Smooth muscle cell (in vitro differentiated cells): Measurements from ENCODE around the gene DYNLT2B. TPM values are rescaled to one million over a fixed set of nuclear protein-coding genes. Genes with fewer than 3 reads are reported as not detected.
"Not testable (repeated sequence)": the region's sequence is repeated elsewhere in the genome, so short reads cannot be mapped to it uniquely, and the experiment has no call there.

Source experiments
- DNase-seq: peaks from one replicate; lab custom pipeline; 2025; ENCODE audit not compliant: unreplicated experiment; lab: John Stamatoyannopoulos, UW
- H2AFZ ChIP-seq: fragments of 200-600 bp; sonication (generic); 2 replicates; pipeline ENCODE4 v1.6.0; 2016; ENCODE audit warnings: antibody characterized with exemption, low read depth, mild to moderate bottlenecking
- H3F3A ChIP-seq: fragments of 200-600 bp; sonication (generic); 2 replicates; pipeline ENCODE4 v1.6.0; 2017; ENCODE audit warnings: antibody characterized with exemption, low read depth
- H3K27ac ChIP-seq: fragments of 200-600 bp; sonication (generic); 2 replicates; pipeline ENCODE4 v1.5.1; 2016; ENCODE audit warnings: low read depth, mild to moderate bottlenecking
- H3K27me3 ChIP-seq: fragments of 200-600 bp; sonication (generic); 2 replicates; pipeline ENCODE4 v1.6.1; 2016; ENCODE audit warnings: low read depth, mild to moderate bottlenecking
- H3K36me3 ChIP-seq: fragments of 200-600 bp; sonication (generic); 2 replicates; pipeline ENCODE4 v1.5.1; 2016; ENCODE audit warnings: low read depth
- H3K4me1 ChIP-seq: fragments of 200-600 bp; sonication (generic); 2 replicates; pipeline ENCODE4 v1.5.1; 2016; ENCODE audit warnings: low read depth
- H3K4me2 ChIP-seq: fragments of 200-600 bp; sonication (generic); 2 replicates; pipeline ENCODE4 v1.6.0; 2016; ENCODE audit warnings: mild to moderate bottlenecking
- H3K4me3 ChIP-seq: fragments of 200-600 bp; sonication (generic); 2 replicates; pipeline ENCODE4 v1.5.1; 2016; ENCODE audit warnings: mild to moderate bottlenecking
- H3K79me2 ChIP-seq: fragments of 200-600 bp; sonication (generic); 2 replicates; pipeline ENCODE4 v1.6.0; 2016; ENCODE audit warnings: low read depth, mild to moderate bottlenecking
- H3K9ac ChIP-seq: fragments of 200-600 bp; sonication (generic); 2 replicates; pipeline ENCODE4 v1.6.0; 2016; ENCODE audit warnings: low read depth
- H3K9me3 ChIP-seq: fragments of 200-600 bp; sonication (generic); replicated peaks from 2 replicates; pipeline ENCODE4 v1.5.1; 2016; ENCODE audit warnings: low read depth
- H4K20me1 ChIP-seq: fragments of 200-600 bp; sonication (generic); 2 replicates; pipeline ENCODE4 v1.6.0; 2016; ENCODE audit warnings: low read depth
- WGBS: methylation state at CpG from one replicate; pipeline ENCODE4 v1.1.7; 2016; ENCODE audit warnings: low lambda C conversion rate; 5-methylcytosine and 5-hydroxymethylcytosine counted together
- polyA plus RNA-seq: library from polyadenylated mRNA; unstranded; fragments of >200 nt; fragmentation: Nextera tagmentation; extraction: Ambion mirVana; gene quantifications from 2 replicates; pipeline ENCODE4 v1.2.1, GENCODE V29; 2016
- total RNA-seq: library from RNA; depleted of rRNA; stranded (reverse); fragments of >200 nt; gene quantifications from 2 replicates; pipeline ENCODE4 v1.2.3, GENCODE V29; 2014
- TF ChIP-seq, protein P1 (sequence below): fragments of 200-600 bp; sonication (generic); IDR thresholded peaks from 2 replicates; pipeline ENCODE4 v1.5.1; 2017; ENCODE audit warnings: borderline replicate concordance, mild to moderate bottlenecking, antibody characterized with exemption; ENCODE audit not compliant: insufficient read depth, poor library complexity, severe bottlenecking

DYNLT2B gene
- total and polyA plus RNA-seq, 2 experiments from 2014 or later = 22.8 to 24.5 TPM

- DNase-seq = no peak
- no peaks in the 10 kb centered on the region for H3K27me3 ChIP-seq
- WGBS = 77% methylated on average over 6 of the region's 6 CpGs
- H3F3A ChIP-seq = no peaks in the 10 kb centered on the region
- peaks cover 21% of the 10 kb centered on the region for H3K36me3 ChIP-seq
- no peak overlapping the region for H3K9ac ChIP-seq
- no peaks in the 10 kb centered on the region for H3K9me3 ChIP-seq
- H3K27ac ChIP-seq = no peak overlapping the region
- H3K4me3 ChIP-seq = no peak overlapping the region
- H3K79me2 ChIP-seq = no peaks in the 10 kb centered on the region
- TF ChIP-seq, protein P1, sequence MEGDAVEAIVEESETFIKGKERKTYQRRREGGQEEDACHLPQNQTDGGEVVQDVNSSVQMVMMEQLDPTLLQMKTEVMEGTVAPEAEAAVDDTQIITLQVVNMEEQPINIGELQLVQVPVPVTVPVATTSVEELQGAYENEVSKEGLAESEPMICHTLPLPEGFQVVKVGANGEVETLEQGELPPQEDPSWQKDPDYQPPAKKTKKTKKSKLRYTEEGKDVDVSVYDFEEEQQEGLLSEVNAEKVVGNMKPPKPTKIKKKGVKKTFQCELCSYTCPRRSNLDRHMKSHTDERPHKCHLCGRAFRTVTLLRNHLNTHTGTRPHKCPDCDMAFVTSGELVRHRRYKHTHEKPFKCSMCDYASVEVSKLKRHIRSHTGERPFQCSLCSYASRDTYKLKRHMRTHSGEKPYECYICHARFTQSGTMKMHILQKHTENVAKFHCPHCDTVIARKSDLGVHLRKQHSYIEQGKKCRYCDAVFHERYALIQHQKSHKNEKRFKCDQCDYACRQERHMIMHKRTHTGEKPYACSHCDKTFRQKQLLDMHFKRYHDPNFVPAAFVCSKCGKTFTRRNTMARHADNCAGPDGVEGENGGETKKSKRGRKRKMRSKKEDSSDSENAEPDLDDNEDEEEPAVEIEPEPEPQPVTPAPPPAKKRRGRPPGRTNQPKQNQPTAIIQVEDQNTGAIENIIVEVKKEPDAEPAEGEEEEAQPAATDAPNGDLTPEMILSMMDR = no peak
- no peaks in the 10 kb centered on the region for H3K4me1 ChIP-seq
- no peaks in the 10 kb centered on the region for H4K20me1 ChIP-seq
- no peak overlapping the region for H2AFZ ChIP-seq
- no peak overlapping the region for H3K4me2 ChIP-seq
Measured at GRCh38 chr3:196351541-196351940, 33.5 kb upstream of the DYNLT2B start.

DNA sequence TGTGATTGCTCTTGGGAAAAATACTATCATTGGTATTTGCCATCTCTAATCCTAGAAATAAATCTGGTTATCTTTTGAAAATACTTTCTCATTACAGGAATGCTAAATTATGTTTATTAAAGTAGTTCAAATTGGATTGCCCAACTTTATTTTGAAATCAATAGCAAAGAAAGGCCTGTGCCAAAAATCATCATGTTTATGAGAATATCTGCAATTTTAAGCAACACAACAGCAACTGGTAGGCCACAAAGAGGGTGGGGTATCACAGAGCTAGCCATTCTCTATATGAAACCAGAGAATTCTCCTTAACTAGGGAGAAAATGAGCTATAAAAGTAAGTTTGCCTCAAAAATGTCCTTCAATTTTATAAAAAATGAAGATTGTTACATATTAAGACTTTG is 32.0 kb upstream of the DYNLT2B start:
- Histone ChIP-seq H3K36me3 (peaks cover 7% of the 10 kb centered on the region), H3K27ac (no peak overlapping the region), H3F3A (no peaks in the 10 kb centered on the region), H3K9me3 (no peaks in the 10 kb centered on the region), H3K27me3 (no peaks in the 10 kb centered on the region), H3K9ac (no peak overlapping the region), H3K4me1 (no peaks in the 10 kb centered on the region), H3K4me3 (no peak overlapping the region), H3K79me2 (no peaks in the 10 kb centered on the region), H3K4me2 (no peak overlapping the region), H2AFZ (no peak overlapping the region), H4K20me1 (no peaks in the 10 kb centered on the region)
- no peak for DNase-seq
- TF ChIP-seq, protein P1 = no peak

DNA sequence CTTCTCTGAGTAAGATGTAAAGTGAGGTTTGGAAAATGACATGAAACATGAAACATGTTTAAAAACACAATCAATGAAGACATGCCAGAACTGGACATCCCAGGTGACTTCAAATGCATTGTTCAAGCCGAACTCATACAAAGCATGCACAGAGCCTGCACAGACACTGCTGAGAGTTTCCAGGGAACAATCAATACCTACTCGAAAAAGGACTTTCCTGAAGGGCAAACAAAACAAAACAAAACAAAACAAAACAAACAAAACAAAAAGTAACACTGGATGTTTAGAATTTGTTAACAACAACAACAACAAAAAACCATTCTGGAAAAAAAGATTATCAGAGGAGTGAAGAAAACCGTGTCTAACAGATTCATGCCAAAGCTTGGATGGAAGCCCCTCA is 30.7 kb upstream of the DYNLT2B start:
- Histone ChIP-seq H3K27me3 (no peaks in the 10 kb centered on the region), H3K4me1 (no peaks in the 10 kb centered on the region), H4K20me1 (no peaks in the 10 kb centered on the region), H3F3A (no peaks in the 10 kb centered on the region), H3K9ac (no peak overlapping the region), H3K79me2 (no peaks in the 10 kb centered on the region), H3K9me3 (no peaks in the 10 kb centered on the region), H3K4me3 (no peak overlapping the region), H2AFZ (no peak overlapping the region), H3K4me2 (no peak overlapping the region), H3K36me3 (peaks cover 4% of the 10 kb centered on the region), H3K27ac (no peak overlapping the region)
- TF ChIP-seq, protein P1 = no peak
- DNase-seq = no peak
- 96% methylated on average over 3 of the region's 3 CpGs for WGBS

DNA sequence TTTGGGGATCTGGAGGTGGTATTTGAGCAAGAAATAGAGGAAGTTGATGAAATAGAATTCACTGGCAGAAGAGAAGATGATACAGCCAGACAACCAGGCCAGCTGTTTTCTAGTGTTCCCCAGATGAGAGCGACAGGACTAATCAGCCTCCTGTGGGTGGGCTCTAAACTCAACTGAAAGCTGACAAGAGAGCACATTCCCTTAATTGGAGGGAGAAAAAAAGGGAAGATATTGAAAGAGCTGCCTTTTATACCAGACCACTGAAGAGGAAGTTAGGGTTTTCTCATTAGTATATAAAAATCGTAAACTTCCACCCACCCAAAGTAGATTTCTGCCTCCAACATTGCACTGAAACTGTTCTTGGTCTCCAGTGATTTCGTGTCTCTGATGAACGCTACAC is 26.6 kb upstream of the DYNLT2B start:
- TF ChIP-seq, protein P1 = no peak
- H3K9ac ChIP-seq = no peak overlapping the region
- 81% methylated on average over 4 of the region's 4 CpGs for WGBS
- no peaks in the 10 kb centered on the region for H3F3A ChIP-seq
- no peak overlapping the region for H3K27ac ChIP-seq
- H3K4me2 ChIP-seq = no peak overlapping the region
- H3K4me3 ChIP-seq = no peak overlapping the region
- DNase-seq = no peak
- no peaks in the 10 kb centered on the region for H3K4me1 ChIP-seq
- H4K20me1 ChIP-seq = no peaks in the 10 kb centered on the region
- H3K27me3 ChIP-seq = no peaks in the 10 kb centered on the region
- no peak overlapping the region for H2AFZ ChIP-seq
- H3K36me3 ChIP-seq = no peaks in the 10 kb centered on the region
- no peaks in the 10 kb centered on the region for H3K79me2 ChIP-seq
- no peaks in the 10 kb centered on the region for H3K9me3 ChIP-seq

DNA sequence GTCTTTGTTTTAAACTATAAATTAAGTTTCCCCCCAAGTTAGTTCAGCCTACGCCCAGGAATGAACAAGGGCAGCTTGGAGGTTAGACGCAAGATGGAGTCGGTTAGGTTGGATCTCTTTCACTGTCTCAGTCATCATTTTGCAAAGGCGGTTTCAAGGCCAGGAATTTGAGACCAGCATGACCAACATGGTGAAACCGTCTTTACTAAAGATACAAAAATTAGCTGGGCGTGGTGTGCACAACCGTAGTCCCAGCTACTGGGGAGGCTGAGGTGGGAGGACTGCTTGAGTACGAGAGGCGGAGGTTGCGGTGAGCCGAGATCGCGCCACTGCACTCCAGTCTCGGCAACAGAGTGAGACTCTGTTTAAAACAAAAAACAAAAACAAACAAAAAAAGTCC is 25.9 kb upstream of the DYNLT2B start:
- H3K9ac ChIP-seq, H4K20me1 ChIP-seq, DNase-seq, H3K36me3 ChIP-seq, H3K27ac ChIP-seq, H3K4me2 ChIP-seq, H3K79me2 ChIP-seq, H3K4me1 ChIP-seq, H3K4me3 ChIP-seq, H3F3A ChIP-seq, H3K27me3 ChIP-seq, H3K9me3 ChIP-seq, H2AFZ ChIP-seq: not testable (repeated sequence)
- 97% methylated on average over 14 of the region's 14 CpGs for WGBS
